Panc1 (cell line): ENCODE measurements around the gene GLT1D1.

Experiments
- POLR2AphosphoS5 ChIP-seq: IDR thresholded peaks from 2 replicates; pipeline ENCODE4 v1.6.1; 2012; ENCODE audit warnings: mild to moderate bottlenecking, low read depth, low read length, moderate library complexity
- SIN3A ChIP-seq: IDR thresholded peaks from 2 replicates; pipeline ENCODE4 v1.6.1; 2012; ENCODE audit warnings: low read depth, mild to moderate bottlenecking, low read length, moderate library complexity, borderline replicate concordance; ENCODE audit not compliant: insufficient read depth
- TF ChIP-seq, protein P1 (sequence below), 2 experiments: IDR thresholded peaks; 2 replicates each; pipeline ENCODE4 v1.6.1; 2011 to 2012; ENCODE audit warnings: low read depth in 2 of 2, control low read depth in 1 of 2, low read length in 1 of 2, mild to moderate bottlenecking in 1 of 2, moderate library complexity in 1 of 2; ENCODE audit not compliant: insufficient read depth in 1 of 2
- TF ChIP-seq, protein P2 (sequence below): fragments of 450-650 bp; IDR thresholded peaks from 2 replicates; pipeline ENCODE4 v1.5.1; 2017; ENCODE audit warnings: mild to moderate bottlenecking

DNA sequence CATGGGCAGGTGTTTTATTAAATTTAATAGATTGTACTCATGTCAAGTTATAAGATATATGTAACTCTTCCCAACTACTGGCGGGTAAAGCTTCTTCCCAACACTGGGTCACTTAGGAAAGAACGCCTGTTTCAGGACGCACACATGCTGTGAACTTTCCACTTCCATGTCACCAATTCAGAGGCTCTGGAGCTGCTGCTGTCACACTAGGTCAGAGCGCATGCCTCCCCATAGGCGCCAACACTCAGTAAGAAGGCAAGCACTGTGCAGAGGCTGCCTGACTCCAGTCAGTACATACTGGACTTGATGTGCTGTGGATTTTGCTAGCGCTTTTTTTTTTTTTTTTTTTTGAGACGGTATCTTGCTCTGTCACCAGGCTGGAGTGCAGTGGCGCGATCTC is 46.7 kb upstream of the GLT1D1 start:
- TF ChIP-seq, protein P1, sequence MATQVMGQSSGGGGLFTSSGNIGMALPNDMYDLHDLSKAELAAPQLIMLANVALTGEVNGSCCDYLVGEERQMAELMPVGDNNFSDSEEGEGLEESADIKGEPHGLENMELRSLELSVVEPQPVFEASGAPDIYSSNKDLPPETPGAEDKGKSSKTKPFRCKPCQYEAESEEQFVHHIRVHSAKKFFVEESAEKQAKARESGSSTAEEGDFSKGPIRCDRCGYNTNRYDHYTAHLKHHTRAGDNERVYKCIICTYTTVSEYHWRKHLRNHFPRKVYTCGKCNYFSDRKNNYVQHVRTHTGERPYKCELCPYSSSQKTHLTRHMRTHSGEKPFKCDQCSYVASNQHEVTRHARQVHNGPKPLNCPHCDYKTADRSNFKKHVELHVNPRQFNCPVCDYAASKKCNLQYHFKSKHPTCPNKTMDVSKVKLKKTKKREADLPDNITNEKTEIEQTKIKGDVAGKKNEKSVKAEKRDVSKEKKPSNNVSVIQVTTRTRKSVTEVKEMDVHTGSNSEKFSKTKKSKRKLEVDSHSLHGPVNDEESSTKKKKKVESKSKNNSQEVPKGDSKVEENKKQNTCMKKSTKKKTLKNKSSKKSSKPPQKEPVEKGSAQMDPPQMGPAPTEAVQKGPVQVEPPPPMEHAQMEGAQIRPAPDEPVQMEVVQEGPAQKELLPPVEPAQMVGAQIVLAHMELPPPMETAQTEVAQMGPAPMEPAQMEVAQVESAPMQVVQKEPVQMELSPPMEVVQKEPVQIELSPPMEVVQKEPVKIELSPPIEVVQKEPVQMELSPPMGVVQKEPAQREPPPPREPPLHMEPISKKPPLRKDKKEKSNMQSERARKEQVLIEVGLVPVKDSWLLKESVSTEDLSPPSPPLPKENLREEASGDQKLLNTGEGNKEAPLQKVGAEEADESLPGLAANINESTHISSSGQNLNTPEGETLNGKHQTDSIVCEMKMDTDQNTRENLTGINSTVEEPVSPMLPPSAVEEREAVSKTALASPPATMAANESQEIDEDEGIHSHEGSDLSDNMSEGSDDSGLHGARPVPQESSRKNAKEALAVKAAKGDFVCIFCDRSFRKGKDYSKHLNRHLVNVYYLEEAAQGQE (IDR thresholded peaks at IDR 0.05; ENCODE audit: insufficient read depth in 1 of 2, low read depth in 2 of 2, low read length in 1 of 2): no peak
- TF ChIP-seq, protein P2, sequence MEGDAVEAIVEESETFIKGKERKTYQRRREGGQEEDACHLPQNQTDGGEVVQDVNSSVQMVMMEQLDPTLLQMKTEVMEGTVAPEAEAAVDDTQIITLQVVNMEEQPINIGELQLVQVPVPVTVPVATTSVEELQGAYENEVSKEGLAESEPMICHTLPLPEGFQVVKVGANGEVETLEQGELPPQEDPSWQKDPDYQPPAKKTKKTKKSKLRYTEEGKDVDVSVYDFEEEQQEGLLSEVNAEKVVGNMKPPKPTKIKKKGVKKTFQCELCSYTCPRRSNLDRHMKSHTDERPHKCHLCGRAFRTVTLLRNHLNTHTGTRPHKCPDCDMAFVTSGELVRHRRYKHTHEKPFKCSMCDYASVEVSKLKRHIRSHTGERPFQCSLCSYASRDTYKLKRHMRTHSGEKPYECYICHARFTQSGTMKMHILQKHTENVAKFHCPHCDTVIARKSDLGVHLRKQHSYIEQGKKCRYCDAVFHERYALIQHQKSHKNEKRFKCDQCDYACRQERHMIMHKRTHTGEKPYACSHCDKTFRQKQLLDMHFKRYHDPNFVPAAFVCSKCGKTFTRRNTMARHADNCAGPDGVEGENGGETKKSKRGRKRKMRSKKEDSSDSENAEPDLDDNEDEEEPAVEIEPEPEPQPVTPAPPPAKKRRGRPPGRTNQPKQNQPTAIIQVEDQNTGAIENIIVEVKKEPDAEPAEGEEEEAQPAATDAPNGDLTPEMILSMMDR: no peak
- TF ChIP-seq SIN3A: no peak
- TF ChIP-seq POLR2AphosphoS5: no peak
